ENCODE results near the gene PADI3.

The PADI3 gene

GRCh38 chr1:17207046-17207445, 41.9 kb upstream of the PADI3 start:
- Histone ChIP-seq H3K9me3 (ENCODE audit: low read length) (no peaks in the 10 kb centered on the region), H3F3A (ENCODE audit: insufficient read depth, low read length) (no peaks in the 10 kb centered on the region), H3K79me2 (ENCODE audit: insufficient read depth, low read length) (no peaks in the 10 kb centered on the region), H3K27ac (ENCODE audit: low read depth, low read length, poor library complexity, severe bottlenecking) (no peak overlapping the region), H3K4me2 (ENCODE audit: low read length) (no peak overlapping the region), H4K20me1 (ENCODE audit: insufficient read depth, low read length) (no peaks in the 10 kb centered on the region), H3K36me3 (ENCODE audit: insufficient read depth, low read length) (no peaks in the 10 kb centered on the region), H3K9me2 (ENCODE audit: low read depth, low read length) (no peaks in the 10 kb centered on the region), H3K9ac (ENCODE audit: low read length) (no peak overlapping the region), H3K4me1 (ENCODE audit: insufficient read depth, low read length, severe bottlenecking) (no peaks in the 10 kb centered on the region), H2AFZ (ENCODE audit: low read length) (no peak overlapping the region), H3K27me3 (ENCODE audit: insufficient read depth, low read length) (no peaks in the 10 kb centered on the region), H3K4me3 (ENCODE audit: low read depth, low read length, poor library complexity, severe bottlenecking) (no peak overlapping the region)
- TF ChIP-seq CTCF (IDR thresholded peaks at IDR 0.05; ENCODE audit: low read length) (no peak), EZH2 (IDR thresholded peaks at IDR 0.05; ENCODE audit: borderline replicate concordance, low read length) (no peak)

GRCh38 chr1:17207540-17207939, 41.4 kb upstream of the PADI3 start:
- no peaks in the 10 kb centered on the region for H3F3A ChIP-seq (ENCODE audit: insufficient read depth, low read length)

GRCh38 chr1:17207966-17208418, 40.9 kb upstream of the PADI3 start:
- Histone ChIP-seq H3K9ac (ENCODE audit: low read length) (no peak overlapping the region), H3K4me2 (ENCODE audit: low read length) (no peak overlapping the region), H3K9me2 (ENCODE audit: low read depth, low read length) (no peaks in the 10 kb centered on the region), H3K4me1 (ENCODE audit: insufficient read depth, low read length, severe bottlenecking) (no peaks in the 10 kb centered on the region), H3K36me3 (ENCODE audit: insufficient read depth, low read length) (no peaks in the 10 kb centered on the region), H3K9me3 (ENCODE audit: low read length) (no peaks in the 10 kb centered on the region), H3F3A (ENCODE audit: insufficient read depth, low read length) (no peaks in the 10 kb centered on the region), H4K20me1 (ENCODE audit: insufficient read depth, low read length) (no peaks in the 10 kb centered on the region), H3K79me2 (ENCODE audit: insufficient read depth, low read length) (no peaks in the 10 kb centered on the region), H3K27ac (ENCODE audit: low read depth, low read length, poor library complexity, severe bottlenecking) (no peak overlapping the region), H3K27me3 (ENCODE audit: insufficient read depth, low read length) (no peaks in the 10 kb centered on the region), H2AFZ (ENCODE audit: low read length) (no peak overlapping the region), H3K4me3 (ENCODE audit: low read depth, low read length, poor library complexity, severe bottlenecking) (no peak overlapping the region)
- TF ChIP-seq CTCF (IDR thresholded peaks at IDR 0.05; ENCODE audit: low read length) (no peak), EZH2 (IDR thresholded peaks at IDR 0.05; ENCODE audit: borderline replicate concordance, low read length) (no peak)

More at GRCh38 chr1:17207540-17207939, 41.4 kb upstream of the PADI3 start:
- H3K4me2 ChIP-seq (ENCODE audit: low read length), result no peak overlapping the region
- TF ChIP-seq EZH2 (IDR thresholded peaks at IDR 0.05; ENCODE audit: borderline replicate concordance, low read length) (no peak), CTCF (IDR thresholded peaks at IDR 0.05; ENCODE audit: low read length) (no peak)
- no peak overlapping the region for H2AFZ ChIP-seq (ENCODE audit: low read length)
- no peaks in the 10 kb centered on the region for H3K4me1 ChIP-seq (ENCODE audit: insufficient read depth, low read length, severe bottlenecking)
- no peaks in the 10 kb centered on the region for H3K9me2 ChIP-seq (ENCODE audit: low read depth, low read length)
- H3K4me3 ChIP-seq (ENCODE audit: low read depth, low read length, poor library complexity, severe bottlenecking), result no peak overlapping the region
- no peaks in the 10 kb centered on the region for H3K36me3 ChIP-seq (ENCODE audit: insufficient read depth, low read length)
- H4K20me1 ChIP-seq (ENCODE audit: insufficient read depth, low read length), result no peaks in the 10 kb centered on the region
- H3K9me3 ChIP-seq (ENCODE audit: low read length), result no peaks in the 10 kb centered on the region
- H3K27me3 ChIP-seq (ENCODE audit: insufficient read depth, low read length), result no peaks in the 10 kb centered on the region
- H3K27ac ChIP-seq (ENCODE audit: low read depth, low read length, poor library complexity, severe bottlenecking), result no peak overlapping the region
- H3K79me2 ChIP-seq (ENCODE audit: insufficient read depth, low read length), result no peaks in the 10 kb centered on the region
- H3K9ac ChIP-seq (ENCODE audit: low read length), result no peak overlapping the region

All from OCI-LY1 (cell line).